CD4-positive, alpha-beta T cell treated with Interleukin-21 for 1 hour (primary cell): ENCODE results near the gene TEX261.

Experiments used
- DNase-seq: peaks from one replicate; pipeline ENCODE4 v3.0.0-alpha.2; 2020

Gene TEX261

DNA sequence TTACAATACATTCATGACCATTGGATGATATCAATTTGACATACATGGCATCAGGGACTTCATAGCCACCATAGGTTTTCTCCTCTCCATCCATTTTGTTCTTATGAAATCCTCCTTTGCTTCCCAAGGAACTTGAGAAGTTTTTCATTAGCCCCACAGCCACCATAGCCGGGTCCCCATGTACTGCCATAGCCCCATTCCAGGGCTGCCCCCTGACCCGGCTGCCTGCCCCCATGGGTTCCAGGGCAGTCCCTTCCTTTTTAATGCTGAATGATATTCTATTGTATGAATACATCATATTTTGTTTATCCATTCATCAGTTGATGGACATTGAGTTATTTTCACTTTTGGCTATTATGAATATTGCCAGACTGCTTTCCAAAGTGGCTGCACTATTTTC is 38.5 kb downstream of the TEX261 start:
- no peak for DNase-seq

DNA sequence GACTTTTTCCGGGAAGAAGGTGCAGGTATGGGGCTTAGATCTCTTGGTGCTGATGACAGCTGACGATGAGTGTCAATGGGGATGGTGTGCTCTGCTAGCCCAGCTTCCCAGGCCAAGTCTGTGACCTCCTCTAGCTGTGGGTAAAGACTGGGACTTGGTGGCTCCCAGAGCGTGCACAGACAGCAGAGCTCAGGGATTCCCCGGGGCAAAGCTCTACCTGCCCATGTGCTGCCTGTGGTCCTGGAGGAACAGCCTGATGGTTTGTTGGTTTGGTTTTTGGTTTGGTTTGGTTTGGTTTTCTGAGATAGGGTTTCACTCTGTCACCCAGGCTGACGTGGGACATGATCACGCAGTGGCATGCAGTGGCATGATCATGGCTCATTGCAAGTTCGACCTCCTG is 39.8 kb downstream of the TEX261 start:
- no peak for DNase-seq

DNA sequence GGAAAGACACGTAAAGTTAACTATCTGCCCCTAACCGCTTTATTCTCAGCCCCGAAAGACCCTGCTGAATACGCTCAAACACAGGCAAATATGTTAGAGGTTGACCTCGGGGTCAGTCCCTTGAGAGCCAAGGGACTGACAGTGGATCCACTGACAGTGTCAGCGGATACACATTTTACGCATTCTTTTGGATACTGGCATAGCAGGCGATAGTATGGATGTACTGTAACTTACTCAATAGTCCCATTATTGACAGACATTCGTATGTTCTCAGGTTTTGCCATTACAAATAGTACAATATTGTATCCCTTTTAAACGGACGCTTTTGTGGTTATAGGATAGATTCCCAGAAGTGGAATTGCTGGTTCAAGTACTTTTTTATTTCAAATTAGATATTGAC is 45.6 kb downstream of the TEX261 start:
- no peak for DNase-seq

GRCh38 chr2:70948337-70949003 is 46.2 kb downstream of the TEX261 start:
- peak; percentile 78 for DNase-seq

DNA sequence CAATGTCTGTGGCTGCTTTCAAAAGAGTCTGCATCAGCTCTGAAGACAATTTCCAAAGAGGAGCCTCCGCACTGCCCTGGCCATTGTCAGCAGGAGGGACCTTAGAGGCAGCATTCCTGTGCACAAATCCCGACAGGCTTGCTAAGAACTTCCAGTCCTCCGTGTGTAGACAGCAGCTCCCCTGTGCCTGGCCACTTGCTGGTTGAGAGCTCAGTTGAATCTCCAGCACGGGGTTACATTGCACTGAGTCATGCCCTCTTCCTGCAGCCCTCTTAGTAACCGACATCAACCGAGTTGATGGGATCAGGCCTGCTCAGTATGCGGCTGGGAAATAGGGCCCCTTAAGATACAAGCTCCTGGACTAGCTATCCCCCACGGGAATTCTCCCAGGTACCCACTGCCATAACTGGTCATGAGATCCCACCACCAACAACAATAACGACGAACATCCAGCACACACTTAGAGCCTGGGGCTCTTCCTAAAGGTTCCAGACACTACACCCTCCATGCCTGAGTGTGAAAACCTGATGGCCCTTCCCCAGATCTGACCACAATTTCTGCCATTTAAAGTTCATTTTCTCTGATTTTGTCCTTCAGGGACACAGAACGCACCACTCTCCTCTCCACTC is 47.0 kb downstream of the TEX261 start:
- DNase-seq: no peak

DNA sequence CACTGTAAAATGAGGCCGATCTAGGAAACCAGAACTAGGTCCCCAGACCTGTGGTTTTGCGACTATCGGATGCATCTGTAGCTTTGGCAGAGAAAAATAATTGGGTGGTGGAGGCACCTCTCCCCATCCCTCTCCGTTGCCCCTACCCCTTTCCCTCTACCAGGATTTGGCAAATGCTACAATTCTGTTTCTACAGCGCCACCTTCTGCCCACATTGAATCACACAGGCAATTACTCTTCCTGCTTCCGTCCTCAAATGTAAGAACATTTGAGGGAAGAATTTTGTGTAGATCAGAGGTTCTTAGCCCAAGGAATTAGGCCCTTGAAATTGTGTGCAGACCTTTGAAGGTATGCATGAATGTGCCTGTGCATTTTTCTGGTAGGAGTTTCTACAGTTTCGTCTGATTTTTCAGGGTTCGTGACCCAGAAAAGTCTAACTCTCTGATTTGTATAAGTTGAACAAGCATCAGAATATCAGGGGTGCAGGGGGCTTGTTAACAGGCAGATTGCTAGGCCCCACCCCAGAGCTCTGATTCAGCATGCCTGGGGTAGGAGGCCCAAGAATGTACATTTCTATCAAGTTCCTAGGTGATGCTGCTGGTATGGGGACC is 47.7 kb downstream of the TEX261 start:
- DNase-seq: peak; percentile 57

DNA sequence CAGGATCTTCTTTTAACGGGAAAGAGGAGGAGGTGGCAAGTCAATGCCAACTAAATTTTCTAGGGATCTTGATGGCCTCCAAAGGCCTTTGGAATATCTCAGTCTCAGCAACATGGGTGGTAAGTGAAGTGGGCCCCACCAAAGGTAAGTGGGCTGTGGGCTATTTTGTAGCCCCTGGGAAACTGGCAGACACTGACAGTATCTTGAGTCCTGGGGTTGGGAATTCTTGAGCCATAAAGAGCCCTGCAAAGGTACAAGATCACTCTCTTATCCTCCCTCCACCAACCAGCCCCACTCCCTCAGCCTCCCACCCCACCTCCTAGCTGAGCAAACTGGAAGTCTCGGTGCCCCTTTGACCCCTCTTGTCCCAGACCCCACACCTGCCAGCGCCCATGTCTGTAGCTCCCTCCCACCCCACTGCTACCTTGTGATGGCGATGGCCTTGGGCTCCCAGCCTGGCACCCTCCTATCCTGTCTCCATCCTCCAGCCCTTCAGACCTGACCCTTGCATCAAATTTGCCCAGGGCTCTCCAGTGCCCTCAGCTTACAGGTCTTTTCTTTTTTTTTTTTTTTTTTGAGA is 50.5 kb downstream of the TEX261 start:
- no peak for DNase-seq

DNA sequence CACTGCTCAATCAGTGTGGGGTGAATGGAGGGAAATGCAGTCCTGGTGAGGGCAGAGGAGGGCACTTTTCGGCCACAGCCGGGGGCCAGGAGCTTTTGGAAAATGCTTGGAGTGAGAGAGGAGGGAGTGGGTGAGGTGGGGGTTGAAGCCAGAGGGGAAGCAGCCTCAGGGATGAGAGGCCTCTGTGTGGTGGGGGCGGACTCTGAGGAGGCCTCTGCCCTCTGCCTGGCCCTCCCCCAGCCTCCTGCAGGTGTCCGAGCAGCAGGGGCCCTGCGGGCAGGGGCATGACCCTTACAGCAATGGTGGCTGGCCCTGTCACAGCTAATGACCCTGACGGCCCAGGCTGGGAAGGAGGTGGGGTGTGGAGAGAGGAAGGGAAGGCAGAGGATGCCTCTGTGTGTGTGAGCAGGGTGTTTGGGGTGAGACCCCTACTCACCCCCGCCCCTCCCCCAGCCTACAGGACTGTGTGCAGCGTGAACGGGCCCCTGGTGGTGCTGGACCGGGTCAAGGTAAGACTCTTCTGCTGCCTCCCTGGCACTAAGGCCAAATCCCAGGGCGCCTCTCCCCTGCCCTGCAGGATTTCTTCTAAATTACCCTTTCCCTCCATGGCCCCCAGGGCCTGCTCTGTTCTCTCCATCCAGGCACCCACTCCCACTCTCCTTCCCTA is 51.3 kb downstream of the TEX261 start:
- DNase-seq: no peak

- DNase-seq: no peak
Observed at GRCh38 chr2:70942396-70943204, 52.1 kb downstream of the TEX261 start.

GRCh38 chr2:70941701-70942100 is 53.0 kb downstream of the TEX261 start:
- no peak for DNase-seq

- DNase-seq: no peak
Observed at GRCh38 chr2:70941186-70941585, 53.5 kb downstream of the TEX261 start.

GRCh38 chr2:70939839-70940580 is 54.7 kb downstream of the TEX261 start:
- no peak for DNase-seq

DNA sequence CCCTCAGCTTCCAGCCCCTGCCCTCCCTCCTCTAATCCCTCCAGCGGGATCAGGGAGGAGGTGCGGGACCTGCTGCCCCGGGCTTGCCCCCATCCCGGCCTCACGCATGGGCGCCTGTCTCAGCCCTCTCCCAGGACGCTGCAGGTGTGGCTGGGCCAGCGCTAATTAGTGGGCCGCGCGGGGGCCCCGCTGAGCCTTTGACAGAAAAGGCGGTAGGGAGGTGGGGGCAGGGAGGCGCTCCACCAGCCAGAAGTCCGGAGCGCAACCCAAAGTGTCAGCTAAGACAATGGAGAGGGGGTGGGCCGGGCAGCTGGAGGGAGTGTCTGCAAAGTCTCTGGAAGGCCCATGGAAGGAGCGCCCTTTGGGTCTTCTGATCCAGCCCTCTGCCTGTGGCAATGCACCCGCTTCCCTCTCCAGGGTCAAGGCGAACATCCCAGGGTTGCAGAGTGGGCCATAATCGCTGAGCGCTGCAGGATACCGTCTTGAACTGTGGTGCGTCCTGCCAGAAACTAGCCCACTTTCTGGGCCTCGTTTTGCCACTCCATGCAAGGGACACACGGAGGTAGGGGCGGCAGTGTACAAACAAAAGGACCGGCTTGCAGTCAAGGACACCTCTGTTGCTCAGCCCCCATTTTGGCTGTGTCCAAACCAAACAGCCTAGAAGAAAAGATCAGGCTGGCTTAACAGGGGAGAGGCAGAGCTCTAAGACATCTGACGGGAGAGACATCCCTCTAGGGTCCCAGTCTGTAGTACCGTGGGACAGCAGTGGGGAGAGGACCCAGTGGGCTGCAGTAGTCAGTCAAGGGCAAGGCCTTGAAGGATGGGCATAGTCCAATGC is 55.5 kb downstream of the TEX261 start:
- no peak for DNase-seq

GRCh38 chr2:70938586-70938950 is 56.1 kb downstream of the TEX261 start:
- DNase-seq: no peak

DNA sequence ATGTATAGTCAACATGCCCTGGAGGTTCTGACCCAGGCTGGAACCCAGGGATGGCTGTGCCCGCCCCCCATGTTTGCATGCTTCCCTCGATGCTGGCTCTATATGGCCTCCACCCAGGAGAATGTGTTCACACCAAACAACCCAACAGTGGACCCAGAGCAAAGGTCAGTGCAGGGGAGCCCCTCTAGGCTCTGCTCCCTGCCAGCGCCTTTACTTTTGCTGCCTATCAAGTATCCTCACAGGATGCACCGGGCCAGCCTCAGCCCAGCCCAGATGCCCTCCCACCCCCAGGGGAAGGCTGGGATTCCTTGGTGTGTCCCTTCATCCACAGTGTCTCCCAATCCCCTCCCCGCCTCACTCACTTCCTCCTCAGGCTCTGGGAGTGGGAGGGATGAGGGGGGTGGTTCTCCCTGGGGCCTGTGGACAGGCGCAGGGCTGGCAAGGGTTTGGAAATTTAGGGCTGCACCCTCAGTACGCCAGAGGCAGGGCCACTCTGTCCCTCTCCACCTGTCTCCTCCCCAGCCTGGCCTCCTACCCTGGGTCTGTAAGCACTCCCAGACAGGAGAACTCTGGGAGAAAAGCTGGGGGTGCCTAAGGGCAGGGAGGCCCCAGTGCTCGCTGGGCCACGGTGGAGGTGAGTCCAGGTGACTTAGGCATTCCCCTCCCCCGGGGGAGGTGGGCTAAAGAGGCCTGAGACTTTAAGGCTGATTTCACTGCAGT is 56.6 kb downstream of the TEX261 start:
- DNase-seq: no peak

DNA sequence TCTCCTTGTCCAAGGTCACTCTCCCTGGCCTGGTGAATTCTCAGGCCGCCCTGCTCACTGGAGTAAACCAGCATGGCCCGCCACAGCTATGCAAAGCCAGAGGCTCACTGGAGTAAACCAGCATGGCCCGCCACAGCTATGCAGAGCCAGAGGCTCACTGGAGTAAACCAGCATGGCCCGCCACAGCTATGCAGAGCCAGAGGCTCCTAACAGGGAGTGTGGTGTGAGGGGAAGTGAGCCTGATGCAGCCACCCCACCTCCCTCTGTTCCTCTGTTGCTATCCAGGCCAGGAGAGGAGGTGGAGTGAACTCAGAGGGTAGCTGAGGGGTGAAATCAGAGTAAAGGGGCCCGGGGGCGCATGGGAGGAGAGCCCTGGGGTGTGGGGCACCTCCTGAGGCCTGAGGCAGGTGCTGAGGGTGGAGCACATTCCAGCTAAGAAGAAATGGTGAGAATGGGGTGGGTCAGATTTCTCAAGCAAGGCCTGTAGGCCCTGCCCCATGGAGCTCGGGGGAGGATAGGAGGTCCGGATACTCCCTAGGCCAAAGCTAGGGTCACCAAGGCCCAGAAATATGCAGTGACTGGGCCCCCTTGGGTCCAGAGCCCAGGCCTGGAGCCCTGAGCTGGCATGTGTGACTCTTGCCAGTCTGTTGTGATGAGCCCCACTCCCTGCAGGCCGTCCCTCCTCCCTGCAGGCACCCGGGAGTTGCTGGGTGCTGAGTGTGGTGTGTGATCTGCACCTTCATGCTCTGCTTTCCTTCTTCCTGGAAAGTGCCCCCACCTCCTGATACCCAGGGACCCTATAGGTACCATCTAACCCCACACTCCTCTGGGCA is 57.5 kb downstream of the TEX261 start:
- no peak for DNase-seq

DNA sequence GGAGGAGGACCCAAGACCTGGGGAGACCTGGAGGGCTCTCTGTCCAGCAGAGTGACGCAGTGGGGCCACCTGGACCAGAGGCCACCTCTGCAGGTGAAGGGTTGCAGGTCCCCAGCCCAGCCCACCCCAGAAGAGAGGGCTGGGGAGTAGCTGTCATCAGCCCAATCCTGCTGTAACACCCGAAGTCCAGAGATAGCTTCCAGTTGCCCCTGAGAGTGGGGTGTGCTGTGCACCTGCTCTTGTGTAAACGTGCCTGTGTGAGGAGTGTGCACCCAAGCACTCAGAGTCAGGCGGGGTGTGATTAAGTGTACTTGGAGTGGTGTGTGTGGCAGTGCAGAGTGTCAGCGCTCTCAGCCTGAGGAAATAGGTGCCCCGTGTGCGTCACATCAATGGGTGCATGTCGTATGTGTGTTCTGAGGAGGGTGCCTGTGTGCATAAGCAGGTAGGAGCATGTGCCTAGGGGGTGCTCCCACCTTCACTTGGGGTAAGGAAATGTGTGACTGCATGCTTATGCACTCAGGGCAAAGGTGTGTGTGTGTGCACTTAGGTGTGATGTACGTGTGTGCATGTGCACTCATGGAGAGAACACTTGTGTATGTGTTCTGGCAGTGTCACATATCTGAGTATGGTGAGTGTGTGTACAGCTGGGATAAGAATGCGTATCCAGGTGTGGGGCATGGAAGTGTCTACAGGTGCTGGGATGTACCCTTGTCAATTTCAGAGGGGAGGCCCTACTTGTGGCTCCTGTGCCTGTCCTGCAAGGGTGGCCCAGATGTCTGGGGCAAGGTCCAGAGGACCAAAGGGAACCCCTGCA is 58.3 kb downstream of the TEX261 start:
- DNase-seq: no peak
